HFFc6 (cell line): ENCODE results near the gene CDC42BPA. TPM values are rescaled to one million over a fixed set of nuclear protein-coding genes. Genes with fewer than 3 reads are reported as not detected.

ENCODE experiments used
- DNase-seq: peaks from one replicate; pipeline ENCODE4 v3.0.0-alpha.2; 2018
- H3K27ac Mint-ChIP-seq: 2 replicates; pipeline ENCODE4 v1.8.0; 2020; ENCODE audit warnings: mild to moderate bottlenecking, mixed read lengths
- H3K27me3 Mint-ChIP-seq: 2 replicates; pipeline ENCODE4 v1.8.0; 2021; ENCODE audit warnings: mild to moderate bottlenecking, moderate library complexity, mixed read lengths; ENCODE audit not compliant: insufficient read depth
- H3K36me3 Mint-ChIP-seq: 2 replicates; pipeline ENCODE4 v1.8.0; 2021; ENCODE audit warnings: low read depth, mixed read lengths
- H3K4me1 Mint-ChIP-seq: 2 replicates; pipeline ENCODE4 v1.8.0; 2020; ENCODE audit warnings: low read depth, mixed read lengths
- H3K4me3 Mint-ChIP-seq: 2 replicates; pipeline ENCODE4 v1.8.0; 2020; ENCODE audit warnings: mild to moderate bottlenecking, moderate library complexity, mixed read lengths
- H3K9me3 Mint-ChIP-seq: 2 replicates; pipeline ENCODE4 v1.8.0; 2020; ENCODE audit warnings: mild to moderate bottlenecking, mixed read lengths
- total RNA-seq, 6 experiments: library from RNA; stranded (reverse); fragmentation: NEBNext Ultra II Directional; extraction: Animal tissue kit (Norgen Biotek cat#: 25700); gene quantifications; 2 replicates in 1 of 6; 3 replicates in 5 of 6; pipeline ENCODE4 v1.2.3, GENCODE V29; 2021
- TF ChIP-seq, protein P1 (sequence below): fragments of 200-600 bp; sonication (generic); IDR thresholded peaks from 2 replicates; pipeline ENCODE4 v1.5.0; 2021; ENCODE audit warnings: antibody characterized with exemption, mild to moderate bottlenecking

The CDC42BPA gene
- total RNA-seq, 6 experiments from 2014 or later = 32.8 to 37.8 (median 35.8) TPM

DNA sequence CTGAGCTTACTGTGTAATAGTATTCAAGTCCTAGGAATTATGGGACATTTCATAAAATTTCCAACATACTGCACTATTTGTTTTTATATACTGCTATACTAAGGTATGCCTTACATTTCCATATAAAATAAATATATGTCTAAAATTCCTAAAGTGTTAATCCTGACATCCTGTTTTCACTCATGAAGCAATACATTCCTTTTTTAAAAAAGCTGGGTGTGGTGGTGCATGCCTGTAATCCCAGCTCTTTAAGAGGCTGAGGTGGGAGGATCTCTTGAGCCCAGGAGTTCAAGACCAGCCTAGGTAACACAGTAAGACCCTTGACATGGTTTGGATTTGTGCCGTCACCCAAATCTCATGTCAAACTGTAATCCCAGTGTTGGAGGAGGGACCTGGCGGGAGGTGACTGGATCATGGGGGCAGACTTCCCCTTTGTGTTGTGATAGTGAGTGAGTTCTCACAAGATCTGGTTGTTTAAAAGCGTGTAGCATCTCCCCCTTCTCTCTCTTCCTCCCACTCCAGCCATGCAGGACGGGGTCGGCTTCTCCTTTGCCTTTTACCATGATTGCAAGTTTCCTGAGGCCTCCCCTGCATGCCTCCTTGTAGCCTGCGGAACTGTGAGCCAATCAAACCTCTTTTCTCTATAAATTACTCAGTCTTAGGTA lies 5.8 kb downstream of the CDC42BPA start:
- Mint-ChIP-seq H3K9me3 (no peaks in the 10 kb centered on the region), H3K4me3 (no peak overlapping the region), H3K27me3 (no peaks in the 10 kb centered on the region), H3K4me1 (peaks cover 54% of the 10 kb centered on the region), H3K36me3 (peaks cover 35% of the 10 kb centered on the region), H3K27ac (no peak overlapping the region)
- TF ChIP-seq, protein P1, sequence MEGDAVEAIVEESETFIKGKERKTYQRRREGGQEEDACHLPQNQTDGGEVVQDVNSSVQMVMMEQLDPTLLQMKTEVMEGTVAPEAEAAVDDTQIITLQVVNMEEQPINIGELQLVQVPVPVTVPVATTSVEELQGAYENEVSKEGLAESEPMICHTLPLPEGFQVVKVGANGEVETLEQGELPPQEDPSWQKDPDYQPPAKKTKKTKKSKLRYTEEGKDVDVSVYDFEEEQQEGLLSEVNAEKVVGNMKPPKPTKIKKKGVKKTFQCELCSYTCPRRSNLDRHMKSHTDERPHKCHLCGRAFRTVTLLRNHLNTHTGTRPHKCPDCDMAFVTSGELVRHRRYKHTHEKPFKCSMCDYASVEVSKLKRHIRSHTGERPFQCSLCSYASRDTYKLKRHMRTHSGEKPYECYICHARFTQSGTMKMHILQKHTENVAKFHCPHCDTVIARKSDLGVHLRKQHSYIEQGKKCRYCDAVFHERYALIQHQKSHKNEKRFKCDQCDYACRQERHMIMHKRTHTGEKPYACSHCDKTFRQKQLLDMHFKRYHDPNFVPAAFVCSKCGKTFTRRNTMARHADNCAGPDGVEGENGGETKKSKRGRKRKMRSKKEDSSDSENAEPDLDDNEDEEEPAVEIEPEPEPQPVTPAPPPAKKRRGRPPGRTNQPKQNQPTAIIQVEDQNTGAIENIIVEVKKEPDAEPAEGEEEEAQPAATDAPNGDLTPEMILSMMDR = no peak
- no peak for DNase-seq

DNA sequence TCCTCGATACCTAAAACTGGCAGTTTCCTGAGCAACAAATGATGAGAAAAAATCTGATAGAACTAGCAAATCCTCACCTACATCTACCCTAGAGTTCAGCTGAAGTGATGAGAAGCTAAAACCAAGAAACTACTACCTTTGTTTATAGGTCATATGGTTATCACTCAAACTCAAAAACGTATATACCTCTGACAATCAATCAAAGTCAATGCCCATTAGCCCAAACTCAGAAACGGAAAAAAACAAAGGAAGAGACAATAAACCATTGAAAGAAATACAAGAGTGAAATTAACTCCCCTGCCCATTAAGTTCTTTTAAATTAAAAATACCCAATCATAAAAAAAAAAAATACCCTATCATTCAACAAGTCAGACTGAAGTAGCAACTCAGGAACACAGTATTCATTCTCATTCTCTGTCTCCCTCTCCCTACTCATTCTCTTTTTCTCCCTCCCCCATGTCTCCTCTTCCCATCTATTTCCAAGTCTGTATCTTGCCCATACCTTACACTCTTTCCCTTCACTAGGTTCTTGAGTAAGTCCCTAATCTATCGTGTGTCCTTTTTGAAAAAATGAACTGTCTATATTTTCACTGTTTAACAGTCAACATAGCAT lies 6.8 kb downstream of the CDC42BPA start:
- Mint-ChIP-seq H3K27ac (no peak overlapping the region), H3K27me3 (no peaks in the 10 kb centered on the region), H3K4me3 (no peak overlapping the region), H3K36me3 (peaks cover 30% of the 10 kb centered on the region), H3K9me3 (no peaks in the 10 kb centered on the region), H3K4me1 (peaks cover 59% of the 10 kb centered on the region)
- TF ChIP-seq, protein P1 = no peak
- DNase-seq = no peak

DNA sequence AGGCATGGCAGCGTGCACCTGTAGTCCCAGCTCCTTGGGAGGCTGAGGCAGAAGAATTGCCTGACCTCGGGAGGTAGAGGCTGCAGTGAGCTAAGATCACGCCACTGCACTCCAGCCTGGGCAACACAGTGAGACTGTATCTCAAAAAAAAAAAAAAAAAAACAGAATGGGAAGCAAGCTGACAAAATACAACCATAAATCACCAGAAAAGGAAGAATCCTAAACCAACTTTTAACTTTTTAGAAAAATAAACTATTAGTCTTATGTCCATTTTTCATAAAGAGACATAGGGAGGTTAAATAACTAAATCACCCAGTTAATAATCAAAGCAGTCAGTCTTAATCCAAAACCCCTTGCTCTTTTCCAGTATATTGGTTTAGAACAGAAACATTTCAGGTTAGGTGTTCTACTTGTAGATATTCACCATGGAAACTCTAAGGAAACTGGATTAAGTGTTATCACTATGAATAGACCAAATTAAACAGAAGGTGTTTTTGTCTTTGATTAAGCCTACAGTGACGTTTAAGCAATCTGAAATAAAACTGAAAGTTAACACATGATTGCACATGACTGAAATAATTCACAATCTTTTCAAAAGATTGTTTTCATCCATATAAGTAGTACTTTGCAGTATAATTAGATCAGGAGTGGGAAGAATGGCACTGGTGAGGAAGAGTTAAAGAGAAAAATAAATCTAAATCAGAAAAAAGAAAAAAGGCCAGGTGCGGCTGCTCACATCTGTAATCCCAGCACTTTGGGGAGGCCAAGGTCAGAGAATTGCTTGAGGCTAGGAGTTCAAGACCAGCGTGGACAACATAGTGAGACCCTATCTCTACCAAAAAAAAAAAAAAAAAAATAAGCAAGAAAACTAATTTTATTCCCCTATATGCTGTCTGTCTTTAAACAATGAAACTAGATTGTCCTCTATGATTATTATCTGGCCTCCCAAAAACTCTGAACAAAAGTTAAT lies 9.6 kb downstream of the CDC42BPA start:
- TF ChIP-seq, protein P1 = no peak
- no peak overlapping the region for H3K27ac Mint-ChIP-seq
- DNase-seq = no peak
- H3K4me1 Mint-ChIP-seq = peaks cover 51% of the 10 kb centered on the region
- no peaks in the 10 kb centered on the region for H3K9me3 Mint-ChIP-seq
- peaks cover 44% of the 10 kb centered on the region for H3K36me3 Mint-ChIP-seq
- no peak overlapping the region for H3K4me3 Mint-ChIP-seq
- no peaks in the 10 kb centered on the region for H3K27me3 Mint-ChIP-seq

DNA sequence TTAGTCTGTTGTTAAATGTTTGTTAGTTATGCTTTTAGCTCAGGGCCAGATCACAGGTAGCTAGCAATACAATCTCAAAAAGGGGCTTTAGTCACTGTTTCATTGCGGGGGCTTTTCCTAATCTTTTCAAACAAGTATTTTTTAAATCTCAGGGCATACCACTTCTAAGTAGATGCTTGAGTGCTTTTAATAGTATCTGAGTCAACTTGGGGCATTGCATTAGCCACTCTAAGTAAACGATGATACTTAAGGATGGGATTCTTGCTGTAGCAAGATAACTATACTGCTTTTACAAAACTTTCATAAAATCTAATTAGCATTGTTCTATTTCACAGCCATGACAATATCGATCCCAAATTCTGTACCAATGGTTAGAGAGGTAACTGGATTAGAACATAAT lies 11.6 kb downstream of the CDC42BPA start:
- H3K4me1 Mint-ChIP-seq = peaks cover 52% of the 10 kb centered on the region
- no peak overlapping the region for H3K27ac Mint-ChIP-seq
- DNase-seq = no peak
- H3K9me3 Mint-ChIP-seq = no peaks in the 10 kb centered on the region
- H3K4me3 Mint-ChIP-seq = no peak overlapping the region
- peaks cover 35% of the 10 kb centered on the region for H3K36me3 Mint-ChIP-seq
- TF ChIP-seq, protein P1 = no peak
- no peaks in the 10 kb centered on the region for H3K27me3 Mint-ChIP-seq

DNA sequence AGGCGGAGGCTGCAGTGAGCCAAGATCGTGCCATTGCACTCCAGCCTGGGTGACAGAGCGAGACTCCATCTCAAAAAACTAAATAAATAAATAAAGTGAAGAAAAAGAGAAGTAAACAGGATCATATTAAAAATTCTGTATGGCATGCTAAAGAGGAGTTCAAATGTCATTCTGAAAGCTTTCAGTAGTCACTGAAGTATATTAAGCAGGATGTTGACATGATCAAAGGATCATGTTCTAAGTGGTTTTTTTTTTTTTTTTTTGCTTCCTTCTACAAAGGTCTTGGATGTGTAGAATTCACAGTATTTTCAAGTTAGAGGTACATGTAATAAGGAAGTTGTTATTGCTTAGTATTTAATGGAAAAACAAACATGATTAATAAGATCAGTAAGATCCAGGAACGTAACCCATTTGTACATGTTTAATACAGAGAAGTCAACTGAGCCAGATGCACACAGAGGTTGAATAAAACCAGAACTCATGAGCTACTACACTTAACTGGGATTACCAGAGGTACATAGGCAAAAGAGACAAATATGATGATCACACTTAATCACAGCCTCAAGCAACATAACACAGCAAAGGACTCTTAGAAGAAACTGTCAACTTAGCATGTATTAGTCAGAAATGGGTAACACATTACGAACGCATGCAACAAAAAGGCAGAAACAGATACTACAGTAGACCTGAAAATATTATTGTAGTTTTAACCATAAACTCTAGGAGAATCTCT lies 12.2 kb downstream of the CDC42BPA start:
- Mint-ChIP-seq H3K4me3 (no peak overlapping the region), H3K4me1 (peaks cover 47% of the 10 kb centered on the region)

More for the DNA sequence above, 12.2 kb downstream of the CDC42BPA start:
- Mint-ChIP-seq H3K9me3 (no peaks in the 10 kb centered on the region), H3K36me3 (peaks cover 30% of the 10 kb centered on the region), H3K27me3 (no peaks in the 10 kb centered on the region), H3K27ac (no peak overlapping the region)
- TF ChIP-seq, protein P1 = no peak
- DNase-seq = no peak
